OCI-LY7 (cell line): ENCODE results near the gene SCFD2. TPM values are rescaled to one million over a fixed set of nuclear protein-coding genes. Genes with fewer than 3 reads are reported as not detected.

Experiments used
- BruUV-seq: library from RNA; stranded (reverse); fragments of 400-500 nt; replicated peaks from 2 replicates; lab custom pipeline; 2021; lab: Mats Ljungman, UMichigan
- CTCF ChIA-PET: fragments of 300-600 bp; sonication (Branson Sonifier 250); formaldehyde crosslinking; loops from one replicate; lab custom pipeline; 2022; ENCODE audit warnings: antibody characterized with exemption; ENCODE audit not compliant: unreplicated experiment; lab: Charles Lee
- POLR2A ChIA-PET: fragments of 300-600 bp; sonication (Branson Sonifier 250); formaldehyde crosslinking; loops from one replicate; lab custom pipeline; 2022; ENCODE audit warnings: antibody characterized with exemption; lab: Charles Lee
- DNase-seq: peaks from one replicate; pipeline ENCODE4 v3.0.0-alpha.2; 2015; ENCODE audit warnings: low spot score
- H2AFZ ChIP-seq: fragments of 200-600 bp; sonication (generic), shearing (Covaris generic); 2 replicates; pipeline ENCODE4 v1.6.1; 2014; ENCODE audit warnings: mild to moderate bottlenecking, antibody characterized with exemption, low read length, moderate library complexity
- H3K27ac ChIP-seq: fragments of 200-600 bp; sonication (generic); 2 replicates; pipeline ENCODE4 v1.5.1; 2014; ENCODE audit warnings: mixed run types, low read depth, mild to moderate bottlenecking, moderate library complexity, low read length, inconsistent platforms; ENCODE audit not compliant: poor library complexity, severe bottlenecking
- H3K36me3 ChIP-seq: fragments of 200-600 bp; sonication (generic); 2 replicates; pipeline ENCODE4 v1.6.1; 2014; ENCODE audit warnings: mild to moderate bottlenecking, antibody characterized with exemption, low read length, moderate library complexity, mixed read lengths; ENCODE audit not compliant: insufficient read depth
- H3K4me1 ChIP-seq: fragments of 200-600 bp; sonication (generic); 2 replicates; pipeline ENCODE4 v1.5.1; 2014; ENCODE audit warnings: mild to moderate bottlenecking, low read length; ENCODE audit not compliant: insufficient read depth, poor library complexity, severe bottlenecking
- H3K4me2 ChIP-seq: fragments of 200-600 bp; sonication (generic); 2 replicates; pipeline ENCODE4 v1.6.1; 2014; ENCODE audit warnings: mild to moderate bottlenecking, low read length
- H3K4me3 ChIP-seq: fragments of 200-600 bp; sonication (generic); 2 replicates; pipeline ENCODE4 v1.5.1; 2014; ENCODE audit warnings: mild to moderate bottlenecking, low read depth, low read length; ENCODE audit not compliant: poor library complexity, severe bottlenecking
- H3K79me2 ChIP-seq: fragments of 200-600 bp; sonication (generic); 2 replicates; pipeline ENCODE4 v1.6.1; 2016; ENCODE audit warnings: low read depth, mild to moderate bottlenecking, low read length, moderate library complexity, mixed read lengths; ENCODE audit not compliant: insufficient read depth
- H3K9me2 ChIP-seq: fragments of 200-600 bp; sonication (generic); 2 replicates; pipeline ENCODE4 v1.6.1; 2016; ENCODE audit warnings: mild to moderate bottlenecking, low read length, mixed read lengths; ENCODE audit not compliant: insufficient read depth
- H3K9me3 ChIP-seq: fragments of 200-600 bp; sonication (generic); 2 replicates; pipeline ENCODE4 v1.6.1; 2014; ENCODE audit warnings: mild to moderate bottlenecking, mixed run types, low read length, mixed read lengths
- H4K20me1 ChIP-seq: fragments of 200-600 bp; sonication (generic); 2 replicates; pipeline ENCODE4 v1.6.1; 2014; ENCODE audit warnings: mild to moderate bottlenecking, antibody characterized with exemption, low read length, moderate library complexity, mixed read lengths; ENCODE audit not compliant: insufficient read depth
- EZH2phosphoT487 ChIP-seq: fragments of 200-600 bp; sonication (generic); IDR thresholded peaks from 2 replicates; pipeline ENCODE4 v1.6.1; 2018; ENCODE audit warnings: low read depth, borderline replicate concordance, mild to moderate bottlenecking, mixed run types, antibody characterized with exemption, low read length, moderate library complexity, mixed read lengths
- intact Hi-C: fragments of 100-400 bp; cut with micrococcal nuclease; formaldehyde crosslinking; loops from one replicate; pipeline ENCODE4 v1.10.0; 2022; ENCODE audit not compliant: unreplicated experiment
- total RNA-seq, 2 experiments: library from RNA; depleted of rRNA in 1 of 2; stranded (reverse); fragments of >200 nt in 1 of 2; shearing (Covaris generic) in 1 of 2; gene quantifications; 2 replicates each; pipeline ENCODE4 v1.2.3, GENCODE V29; 2014 to 2022
- TF ChIP-seq, protein P1 (sequence below): fragments of 200-600 bp; sonication (generic); conservative IDR thresholded peaks from 2 replicates; pipeline ENCODE4 v1.5.1; 2014; ENCODE audit warnings: mild to moderate bottlenecking, antibody characterized with exemption, low read length, moderate library complexity, mixed read lengths

The SCFD2 gene
- total RNA-seq, 2 experiments from 2014 or later, result 27.2 to 52.0 TPM

DNA sequence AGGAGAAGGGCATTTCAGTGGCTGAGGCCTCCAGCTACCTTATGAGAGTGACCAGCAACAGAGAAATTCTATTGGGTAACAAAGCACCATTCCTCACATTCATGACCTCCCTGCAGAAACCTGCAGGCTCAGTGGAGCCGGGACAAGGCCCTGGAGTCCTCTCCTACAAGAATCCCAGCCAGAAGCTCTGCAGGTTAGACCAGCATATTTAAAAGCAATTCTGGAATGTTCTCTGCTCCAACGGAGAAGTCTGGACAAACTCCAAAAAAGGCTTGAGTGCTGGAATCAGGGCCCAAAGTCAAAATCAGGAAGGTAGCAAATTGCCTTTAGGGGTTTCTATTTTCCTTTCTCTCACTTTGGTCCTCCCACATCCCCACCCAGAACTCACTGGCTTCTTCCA lies 202.9 kb downstream of the SCFD2 start:
- TF ChIP-seq, protein P1, sequence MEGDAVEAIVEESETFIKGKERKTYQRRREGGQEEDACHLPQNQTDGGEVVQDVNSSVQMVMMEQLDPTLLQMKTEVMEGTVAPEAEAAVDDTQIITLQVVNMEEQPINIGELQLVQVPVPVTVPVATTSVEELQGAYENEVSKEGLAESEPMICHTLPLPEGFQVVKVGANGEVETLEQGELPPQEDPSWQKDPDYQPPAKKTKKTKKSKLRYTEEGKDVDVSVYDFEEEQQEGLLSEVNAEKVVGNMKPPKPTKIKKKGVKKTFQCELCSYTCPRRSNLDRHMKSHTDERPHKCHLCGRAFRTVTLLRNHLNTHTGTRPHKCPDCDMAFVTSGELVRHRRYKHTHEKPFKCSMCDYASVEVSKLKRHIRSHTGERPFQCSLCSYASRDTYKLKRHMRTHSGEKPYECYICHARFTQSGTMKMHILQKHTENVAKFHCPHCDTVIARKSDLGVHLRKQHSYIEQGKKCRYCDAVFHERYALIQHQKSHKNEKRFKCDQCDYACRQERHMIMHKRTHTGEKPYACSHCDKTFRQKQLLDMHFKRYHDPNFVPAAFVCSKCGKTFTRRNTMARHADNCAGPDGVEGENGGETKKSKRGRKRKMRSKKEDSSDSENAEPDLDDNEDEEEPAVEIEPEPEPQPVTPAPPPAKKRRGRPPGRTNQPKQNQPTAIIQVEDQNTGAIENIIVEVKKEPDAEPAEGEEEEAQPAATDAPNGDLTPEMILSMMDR, result no peak
- no peak for TF ChIP-seq EZH2phosphoT487
- CTCF ChIA-PET, result no interaction called here
- Histone ChIP-seq H3K4me3 (no peak overlapping the region), H3K27ac (no peak overlapping the region), H2AFZ (no peak overlapping the region), H3K9me2 (no peaks in the 10 kb centered on the region), H4K20me1 (no peaks in the 10 kb centered on the region), H3K4me1 (no peaks in the 10 kb centered on the region), H3K36me3 (no peaks in the 10 kb centered on the region), H3K79me2 (no peaks in the 10 kb centered on the region), H3K4me2 (no peak overlapping the region), H3K9me3 (no peaks in the 10 kb centered on the region)
- POLR2A ChIA-PET, result interaction anchor here (2.3 kb wide), 1 partner anchor 11 kb away, joined by 6 read pairs; no protein-coding TSS in a partner anchor
- intact Hi-C loops, result no loop called here
- no TSS peak for BruUV-seq
- no peak for DNase-seq

DNA sequence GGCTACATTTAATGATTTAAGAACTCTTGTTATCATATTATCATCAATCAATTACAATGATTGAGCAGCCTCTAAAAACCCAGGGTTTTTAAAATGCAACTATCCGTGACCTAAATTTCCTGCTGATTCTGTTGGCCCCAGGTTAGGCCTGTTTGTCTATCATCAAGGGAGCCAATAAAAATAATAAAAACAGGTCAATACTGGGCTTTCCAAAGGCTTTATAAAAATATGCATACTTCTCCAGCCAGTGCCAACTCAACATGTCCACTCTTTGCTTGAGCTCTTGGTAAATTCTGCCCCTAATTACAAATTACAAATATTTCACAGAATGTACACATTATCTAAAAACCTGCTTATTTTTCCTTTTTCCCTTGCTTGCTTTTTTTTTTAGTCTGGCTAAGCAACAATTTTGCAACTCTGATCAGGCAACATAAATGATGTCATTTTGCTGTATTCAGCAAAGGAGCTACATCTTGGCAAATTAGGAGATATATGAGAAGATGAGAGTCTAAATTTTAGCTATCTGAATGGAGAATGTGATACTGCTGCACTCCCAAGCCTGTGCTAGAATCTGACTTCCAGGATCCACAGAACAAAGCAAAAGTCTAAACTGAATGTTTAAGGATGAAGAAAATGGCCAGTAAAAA lies 204.0 kb downstream of the SCFD2 start:
- Histone ChIP-seq H3K4me1 (no peaks in the 10 kb centered on the region), H3K4me2 (no peak overlapping the region), H3K79me2 (no peaks in the 10 kb centered on the region), H2AFZ (no peak overlapping the region), H3K27ac (no peak overlapping the region), H3K36me3 (no peaks in the 10 kb centered on the region), H3K9me3 (no peaks in the 10 kb centered on the region), H3K4me3 (no peak overlapping the region), H3K9me2 (no peaks in the 10 kb centered on the region), H4K20me1 (no peaks in the 10 kb centered on the region)
- intact Hi-C loops, result no loop called here
- ChIA-PET POLR2A (interaction anchor here (2.3 kb wide), 1 partner anchor 10 kb away, joined by 6 read pairs; no protein-coding TSS in a partner anchor), CTCF (no interaction called here)
- TF ChIP-seq, protein P1, result no peak
- no peak for TF ChIP-seq EZH2phosphoT487
- no TSS peak for BruUV-seq
- DNase-seq, result no peak
